GM21360 (cell line): ENCODE data around the gene PAQR6.

ENCODE experiments used
- ATAC-seq: cut with Tn5 transposase; IDR thresholded peaks from one replicate; pipeline ENCODE4 v1.9.1; 2021; ENCODE audit warnings: mild to moderate bottlenecking, moderate library complexity; ENCODE audit not compliant: unreplicated experiment

The PAQR6 gene

DNA sequence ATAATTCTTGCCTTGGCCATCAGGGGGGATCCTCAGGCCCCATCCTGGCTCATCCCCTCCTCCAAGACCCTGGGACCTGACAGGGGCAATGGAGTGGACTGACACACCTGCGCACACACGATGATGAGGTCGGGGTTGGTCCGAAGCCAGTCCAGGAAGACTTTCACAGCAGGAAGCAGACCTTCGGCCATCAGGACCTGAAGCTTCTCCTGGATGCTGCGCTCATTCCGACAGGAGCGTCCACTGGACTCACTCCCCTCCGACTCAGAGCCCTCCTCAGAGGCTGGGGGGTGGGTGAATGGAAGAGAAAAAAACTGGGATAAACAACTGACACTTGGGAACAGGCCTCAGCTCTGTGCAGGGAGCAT is 15.4 kb upstream of the PAQR6 start:
- no peak for ATAC-seq

GRCh38 chr1:156262461-156263287 is 14.8 kb upstream of the PAQR6 start:
- no peak for ATAC-seq

GRCh38 chr1:156260896-156261295 is 13.0 kb upstream of the PAQR6 start:
- no peak for ATAC-seq

DNA sequence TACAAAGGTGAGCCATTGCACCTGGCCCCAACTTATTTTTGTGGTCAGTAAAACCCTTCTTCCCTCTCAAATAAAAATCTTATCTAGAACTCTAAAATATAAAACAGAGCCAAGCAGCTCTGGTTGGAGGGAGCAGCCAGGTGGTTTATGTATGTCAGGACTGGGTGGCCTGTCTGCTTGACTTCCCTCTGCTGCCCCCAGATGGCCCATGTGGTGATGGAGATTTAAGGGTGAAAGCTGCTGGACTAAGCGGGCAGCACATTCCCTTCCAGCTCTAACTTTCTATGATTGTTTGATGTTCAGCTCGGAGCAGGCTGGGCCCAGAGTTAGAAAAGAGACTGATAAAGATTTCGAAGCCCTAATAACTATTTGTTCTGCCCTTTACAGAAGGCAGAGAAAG is 11.9 kb upstream of the PAQR6 start:
- ATAC-seq, result no peak

- ATAC-seq, result no peak
These were observed 11.0 kb upstream of the PAQR6 start for GRCh38 chr1:156258859-156259258.

DNA sequence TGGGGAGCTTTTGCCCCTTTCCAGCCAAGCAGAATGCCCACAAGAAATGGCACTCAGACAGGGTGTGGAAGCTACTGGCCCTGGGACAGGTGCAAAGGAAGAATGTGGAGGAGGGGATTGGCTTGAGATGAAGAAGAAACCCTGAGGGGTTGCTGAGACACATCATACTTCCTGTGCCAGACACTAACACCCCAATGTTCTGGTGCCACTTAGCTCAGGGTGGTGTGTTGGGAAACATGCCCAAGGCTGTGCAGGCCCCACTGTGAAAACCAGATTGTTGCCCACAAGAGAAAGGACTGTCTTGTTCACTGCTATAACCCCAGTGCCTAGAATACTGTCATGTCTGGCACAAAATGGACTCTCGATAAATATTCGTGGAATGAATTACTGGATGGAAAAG is 9.9 kb upstream of the PAQR6 start:
- no peak for ATAC-seq

GRCh38 chr1:156253634-156254033 is 5.8 kb upstream of the PAQR6 start:
- no peak for ATAC-seq

- ATAC-seq, result no peak
These were observed 3.7 kb upstream of the PAQR6 start for GRCh38 chr1:156251527-156251926.

DNA sequence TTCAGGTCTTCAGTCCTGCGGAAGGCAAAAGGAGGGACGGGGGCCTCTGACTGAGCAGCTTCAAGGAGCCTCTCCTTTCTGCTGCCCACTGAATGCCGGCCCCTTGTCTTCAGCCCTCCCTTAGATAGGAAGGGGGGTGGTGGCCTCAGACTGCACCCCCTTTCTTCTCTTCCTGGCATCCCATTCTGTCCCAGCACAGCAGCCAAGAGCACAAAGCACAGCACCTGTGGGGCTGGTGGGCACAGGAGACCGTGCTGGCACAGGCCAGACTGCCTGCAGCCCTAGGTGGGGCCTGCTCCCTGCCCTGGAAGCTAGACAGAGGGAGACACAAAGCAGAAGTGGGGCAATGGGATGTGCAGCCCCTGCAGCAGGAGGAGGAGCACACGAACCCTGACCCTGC is 1.7 kb upstream of the PAQR6 start:
- ATAC-seq, result no peak

- ATAC-seq, result no peak
These were observed 447 bp upstream of the PAQR6 start for GRCh38 chr1:156248323-156248683.

- no peak for ATAC-seq
These were observed 936 bp downstream of the PAQR6 start for GRCh38 chr1:156246781-156247459.

- ATAC-seq, result no peak
These were observed 1.5 kb downstream of the PAQR6 start for GRCh38 chr1:156246241-156246780.

DNA sequence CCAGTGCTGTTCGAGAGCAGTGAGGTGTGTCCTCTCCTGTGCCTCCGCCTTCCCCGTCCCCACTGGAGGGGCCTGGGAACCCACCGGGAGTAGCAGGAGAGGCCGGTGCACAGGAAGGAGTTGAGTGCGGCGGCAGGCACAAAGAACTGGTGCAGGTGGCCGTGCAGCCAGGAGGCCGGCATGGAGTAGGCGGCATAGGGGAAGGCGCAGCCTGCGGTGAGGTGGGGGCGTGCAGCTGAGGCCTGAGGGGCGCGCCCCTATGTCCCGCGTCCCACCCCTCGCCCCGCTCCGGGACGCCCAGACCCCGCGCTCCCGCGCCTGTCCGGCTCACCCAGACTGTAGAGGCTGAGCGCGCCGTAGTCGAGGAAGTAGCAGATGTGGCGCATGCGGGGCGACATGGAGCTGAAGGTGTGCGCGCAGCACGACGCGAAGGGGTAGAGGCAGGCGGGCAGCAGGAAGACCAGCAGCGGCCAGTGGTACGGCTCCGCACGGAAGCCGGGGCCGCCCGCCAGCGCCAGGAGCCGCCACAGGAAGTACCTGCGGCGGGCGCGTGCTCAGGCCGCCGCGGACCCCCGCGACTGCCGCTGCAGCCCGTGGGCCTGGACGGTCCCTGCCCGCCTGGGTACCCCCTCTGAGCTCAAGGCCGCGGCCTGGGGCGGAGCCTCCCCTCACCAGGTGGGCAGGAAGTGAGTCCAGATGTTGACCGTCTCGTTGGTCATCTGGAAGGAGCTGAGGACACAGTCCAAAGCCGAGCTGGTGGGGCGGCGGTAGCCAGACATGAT is 2.2 kb downstream of the PAQR6 start:
- no peak for ATAC-seq

GRCh38 chr1:156244712-156245111 is 3.1 kb downstream of the PAQR6 start:
- no peak for ATAC-seq

- no peak for ATAC-seq
These were observed 3.7 kb downstream of the PAQR6 start for GRCh38 chr1:156244126-156244525.

DNA sequence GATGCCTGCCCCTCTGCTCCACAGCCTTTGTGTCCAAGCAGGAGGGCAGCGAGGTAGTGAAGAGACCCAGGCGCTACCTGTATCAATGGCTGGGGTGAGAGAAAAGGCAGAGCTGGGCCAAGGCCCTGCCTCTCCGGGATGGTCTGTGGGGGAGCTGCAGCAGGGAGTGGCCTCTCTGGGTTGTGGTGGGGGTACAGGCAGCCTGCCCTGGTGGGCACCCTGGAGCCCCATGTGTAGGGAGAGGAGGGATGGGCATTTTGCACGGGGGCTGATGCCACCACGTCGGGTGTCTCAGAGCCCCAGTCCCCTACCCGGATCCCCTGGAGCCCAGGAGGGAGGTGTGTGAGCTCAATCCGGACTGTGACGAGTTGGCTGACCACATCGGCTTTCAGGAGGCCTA is 5.1 kb downstream of the PAQR6 start:
- no peak for ATAC-seq

DNA sequence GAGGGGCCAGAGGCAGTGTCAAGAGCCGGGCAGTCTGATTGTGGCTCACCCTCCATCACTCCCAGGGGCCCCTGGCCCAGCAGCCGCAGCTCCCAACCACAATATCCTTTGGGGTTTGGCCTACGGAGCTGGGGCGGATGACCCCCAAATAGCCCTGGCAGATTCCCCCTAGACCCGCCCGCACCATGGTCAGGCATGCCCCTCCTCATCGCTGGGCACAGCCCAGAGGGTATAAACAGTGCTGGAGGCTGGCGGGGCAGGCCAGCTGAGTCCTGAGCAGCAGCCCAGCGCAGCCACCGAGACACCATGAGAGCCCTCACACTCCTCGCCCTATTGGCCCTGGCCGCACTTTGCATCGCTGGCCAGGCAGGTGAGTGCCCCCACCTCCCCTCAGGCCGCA is 5.9 kb downstream of the PAQR6 start, which contains the start of gene BGLAP:
Gene BGLAP (plus strand): TSS at position 259 of the 400 bp plus-strand sequence. CDS start 48 bp downstream, at position 307.
- no peak for ATAC-seq

DNA sequence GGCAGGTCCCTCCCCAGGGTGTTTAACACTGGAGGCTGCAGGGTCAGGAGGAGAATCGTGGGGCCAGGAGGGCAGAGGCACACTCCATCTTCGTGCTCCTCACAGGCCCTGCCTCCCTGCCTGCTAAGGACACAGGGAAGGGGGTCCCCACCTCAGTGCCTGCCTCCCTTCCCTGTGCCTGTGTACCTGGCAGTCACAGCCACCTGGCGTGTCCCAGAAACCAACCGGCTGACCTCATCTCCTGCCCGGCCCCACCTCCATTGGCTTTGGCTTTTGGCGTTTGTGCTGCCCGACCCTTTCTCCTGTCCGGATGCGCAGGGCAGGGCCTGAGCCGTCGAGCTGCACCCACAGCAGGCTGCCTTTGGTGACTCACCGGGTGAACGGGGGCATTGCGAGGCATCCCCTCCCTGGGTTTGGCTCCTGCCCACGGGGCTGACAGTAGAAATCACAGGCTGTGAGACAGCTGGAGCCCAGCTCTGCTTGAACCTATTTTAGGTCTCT is 6.5 kb downstream of the PAQR6 start:
- ATAC-seq, result no peak

- no peak for ATAC-seq
These were observed 9.6 kb downstream of the PAQR6 start for GRCh38 chr1:156238248-156238647.

DNA sequence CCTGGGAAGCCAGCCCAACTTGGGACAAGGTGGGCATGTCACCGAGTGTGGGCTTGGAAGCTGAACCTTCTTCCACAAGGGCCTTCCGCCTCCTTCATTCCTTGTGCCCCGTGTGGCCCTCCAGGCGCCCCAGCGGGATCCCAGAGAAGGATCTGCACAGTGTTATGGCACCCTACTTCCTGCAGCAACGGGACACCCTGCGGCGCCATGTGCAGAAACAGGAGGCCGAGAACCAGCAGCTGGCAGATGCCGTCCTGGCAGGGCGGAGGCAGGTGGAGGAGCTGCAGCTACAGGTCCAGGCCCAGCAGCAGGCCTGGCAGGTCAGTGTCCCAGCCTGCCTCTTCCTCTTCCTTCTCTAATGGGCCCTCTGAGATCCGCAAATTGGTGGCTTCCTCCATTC is 11.7 kb downstream of the PAQR6 start:
- no peak for ATAC-seq

GRCh38 chr1:156233426-156234127 is 14.3 kb downstream of the PAQR6 start:
- ATAC-seq, result no peak
